K562 (cell line): ENCODE measurements around the gene VAMP4. TPM values are rescaled to one million over a fixed set of nuclear protein-coding genes. Genes with fewer than 3 reads are reported as not detected.

Experiments used
- ATAC-seq: fragments of 200-7000 bp; cut with Tn5 transposase; 3 replicates; pipeline ENCODE4 v1.9.1; 2020; ENCODE audit warnings: moderate library complexity
- BruUV-seq: library from RNA; stranded (reverse); fragments of 400-500 nt; replicated peaks from 2 replicates; lab custom pipeline; 2021; lab: Mats Ljungman, UMichigan
- CTCF ChIA-PET: fragments of 300-600 bp; formaldehyde crosslinking; extraction: SDS; loops from one replicate; lab custom pipeline; 2021; ENCODE audit warnings: low intra/inter-chr PET ratio; lab: Yijun Ruan, JAX
- POLR2A ChIA-PET: fragments of 300-600, 350-650 bp; sonication (Branson Sonifier 250); formaldehyde crosslinking; extraction: SDS; loops from one replicate; lab custom pipeline; 2021; ENCODE audit warnings: antibody characterized with exemption, inconsistent platforms; lab: Yijun Ruan, JAX
- DNase-seq, 4 experiments: peaks; one replicate each; pipeline versions ENCODE4 v3.0.0 to v3.0.0-alpha.2; 2011 to 2018; ENCODE audit warnings: low spot score in 3 of 4, mixed read lengths in 3 of 4; ENCODE audit errors: extremely low read depth in 1 of 4
- FAIRE-seq: peaks from 2 replicates; lab custom pipeline; 2011; peaks lifted over from hg19 to GRCh38; lab: Jason Lieb, UNC
- H2AFZ ChIP-seq: 2 replicates; pipeline ENCODE4 v1.6.0; 2011; ENCODE audit warnings: low read depth, low read length, control low read depth, inconsistent platforms
- H3K27ac ChIP-seq: fragments of 200-600 bp; 3 replicates; pipeline ENCODE4 v1.8.0; 2011; ENCODE audit warnings: low read depth, mild to moderate bottlenecking, control low read depth, inconsistent platforms, low read length, moderate library complexity, mixed read lengths; ENCODE audit errors: extremely low read depth
- H3K27me3 ChIP-seq, 2 experiments: fragments of 300-600 bp in 1 of 2; 2 replicates in 1 of 2; 3 replicates in 1 of 2; pipeline versions ENCODE4 v1.6.0 to v1.8.0; 2011; ENCODE audit warnings: inconsistent platforms in 2 of 2, low read length in 2 of 2, mild to moderate bottlenecking in 1 of 2, mixed read lengths in 1 of 2, moderate library complexity in 1 of 2; ENCODE audit not compliant: control insufficient read depth in 2 of 2, insufficient read depth in 2 of 2
- H3K36me3 ChIP-seq: fragments of 300-600 bp; 3 replicates; pipeline ENCODE4 v1.8.0; 2011; ENCODE audit warnings: mild to moderate bottlenecking, low read length, inconsistent platforms; ENCODE audit not compliant: control insufficient read depth, insufficient read depth
- H3K4me1 ChIP-seq, 2 experiments: fragments of 200-600 bp in 1 of 2; replicated peaks in 1 of 2; 2 replicates in 1 of 2; 3 replicates in 1 of 2; pipeline versions ENCODE4 v1.5.1 to v1.8.0; 2011; ENCODE audit warnings: inconsistent platforms in 2 of 2, low read length in 2 of 2, mild to moderate bottlenecking in 1 of 2, mixed read lengths in 1 of 2, moderate library complexity in 1 of 2; ENCODE audit not compliant: control insufficient read depth in 2 of 2, insufficient read depth in 2 of 2
- H3K4me2 ChIP-seq: 2 replicates; pipeline ENCODE4 v1.6.1; 2011; ENCODE audit warnings: low read length, control low read depth, inconsistent platforms, mixed read lengths; ENCODE audit not compliant: insufficient read depth
- H3K4me3 ChIP-seq: fragments of 200-600 bp; sonication (generic), shearing (Covaris generic); 2 replicates; pipeline ENCODE4 v1.5.1; 2016; ENCODE audit warnings: control low read depth, inconsistent platforms
- H3K79me2 ChIP-seq: fragments of 200-600 bp; 3 replicates; pipeline ENCODE4 v1.8.0; 2011; ENCODE audit warnings: low read length, inconsistent platforms; ENCODE audit not compliant: control insufficient read depth, insufficient read depth
- H3K9ac ChIP-seq, 2 experiments: 2 replicates each; pipeline versions ENCODE4 v1.6.0 to v1.6.1; 2011; ENCODE audit warnings: low read depth in 2 of 2, low read length in 2 of 2, control low read depth in 1 of 2, inconsistent platforms in 1 of 2, mild to moderate bottlenecking in 1 of 2, mixed read lengths in 1 of 2; ENCODE audit not compliant: insufficient read depth in 1 of 2
- H3K9me1 ChIP-seq: one replicate; pipeline ENCODE4 v1.6.0; 2011; ENCODE audit warnings: inconsistent platforms, mild to moderate bottlenecking, low read length, moderate library complexity; ENCODE audit not compliant: control insufficient read depth, insufficient read depth
- H3K9me3 ChIP-seq: replicated peaks from 2 replicates; pipeline ENCODE4 v1.5.1; 2011; ENCODE audit warnings: low read depth, low read length, inconsistent platforms; ENCODE audit not compliant: control insufficient read depth, insufficient read depth
- H4K20me1 ChIP-seq: replicated peaks from 2 replicates; pipeline ENCODE4 v1.6.1; 2011; ENCODE audit warnings: low read length, inconsistent platforms, mixed read lengths; ENCODE audit not compliant: control insufficient read depth, insufficient read depth
- CCNT2 ChIP-seq: IDR thresholded peaks from 2 replicates; pipeline ENCODE4 v1.6.1; 2011; ENCODE audit warnings: borderline replicate concordance, low read depth, mild to moderate bottlenecking, moderate library complexity, mixed read lengths, low read length; ENCODE audit not compliant: insufficient read length; ENCODE audit errors: extremely low read depth
- CREBBP ChIP-seq: IDR thresholded peaks from one replicate; pipeline ENCODE4 v1.6.1; 2012; ENCODE audit warnings: low read depth, mild to moderate bottlenecking, control low read depth, inconsistent platforms, low read length
- LEF1 ChIP-seq: fragments of 450-650 bp; IDR thresholded peaks from 2 replicates; pipeline ENCODE4 v1.6.1; 2016; ENCODE audit warnings: mild to moderate bottlenecking
- SMARCE1 ChIP-seq: fragments of 450-650 bp; IDR thresholded peaks from 2 replicates; pipeline ENCODE4 v1.7.1; 2016; ENCODE audit warnings: mild to moderate bottlenecking
- TEAD4 ChIP-seq, 2 experiments: sonication (generic) in 1 of 2; formaldehyde crosslinking in 1 of 2; IDR thresholded peaks; 2 replicates each; pipeline versions ENCODE4 v1.6.1 to v1.8.0; 2012 to 2022; ENCODE audit warnings: borderline replicate concordance in 1 of 2, inconsistent platforms in 1 of 2, low read length in 1 of 2, mild to moderate bottlenecking in 1 of 2, missing genetic modification reagents in 1 of 2
- ZNF561 ChIP-seq: fragments of 450-650 bp; formaldehyde crosslinking; conservative IDR thresholded peaks from 2 replicates; pipeline ENCODE4 v1.4.0; 2020; ENCODE audit warnings: mild to moderate bottlenecking, moderate library complexity
- ZNF57 ChIP-seq: fragments of 450-650 bp; formaldehyde crosslinking; IDR thresholded peaks from 2 replicates; pipeline ENCODE4 v1.4.0; 2020; ENCODE audit warnings: mild to moderate bottlenecking, moderate library complexity
- WGBS: fragments of 100-300 bp; shearing (Covaris generic); methylation state at CpG from one replicate; pipeline ENCODE4 v1.1.6; 2016; ENCODE audit warnings: low coverage, mixed read lengths; ENCODE audit not compliant: insufficient coverage; ENCODE audit errors: missing lambda C conversion rate; 5-methylcytosine and 5-hydroxymethylcytosine counted together
- in situ Hi-C: fragments of 300-500 bp; cut with MboI; formaldehyde crosslinking; loops from 4 replicates; pipeline ENCODE4 v1.15.0; 2018; ENCODE audit warnings: inconsistent platforms, mixed read lengths
- intact Hi-C: fragments of 100-400 bp; cut with micrococcal nuclease; formaldehyde crosslinking; loops from 2 replicates; pipeline ENCODE4 v1.14.2; 2022
- polyA plus RNA-seq, 8 experiments: library from polyadenylated mRNA; depleted of rRNA in 4 of 8; stranded (reverse) in 5 of 8; unstranded in 3 of 8; fragments of >200 nt; fragmentation: Nextera tagmentation in 2 of 8; fragmentation: Illumina TruSeq in 1 of 8; extraction: Ambion mirVana in 2 of 8; extraction: Trizol in 1 of 8; gene quantifications; 2 replicates each; pipeline versions ENCODE4 v1.2.1 to v1.2.3, GENCODE V29; 2011 to 2014; ENCODE audit warnings: inconsistent platforms in 1 of 8, missing spikeins in 1 of 8
- total RNA-seq, 7 experiments: library from RNA; depleted of rRNA in 6 of 7; stranded (reverse); fragments of >200 nt in 6 of 7; fragmentation: Illumina TruSeq in 2 of 7; extraction: Trizol in 2 of 7; gene quantifications; 2 replicates each; pipeline versions ENCODE4 v1.2.1 to v1.2.3, GENCODE V29; 2011 to 2021; ENCODE audit warnings: low replicate concordance in 1 of 7
- TF ChIP-seq, protein P1 (sequence below): fragments of 450-650 bp; IDR thresholded peaks from 2 replicates; pipeline ENCODE4 v1.6.1; 2016; ENCODE audit warnings: missing biosample characterization, missing genetic modification characterization
- TF ChIP-seq, protein P2 (sequence below): sonication (generic); formaldehyde crosslinking; IDR thresholded peaks from 2 replicates; pipeline ENCODE4 v1.8.1; 2023; ENCODE audit warnings: mild to moderate bottlenecking, missing genetic modification reagents
- TF ChIP-seq, protein P3 (sequence below): fragments of 250-450 bp; sonication (Bioruptor Pico); IDR thresholded peaks from 2 replicates; pipeline ENCODE4 v1.9.0; 2021; ENCODE audit warnings: mild to moderate bottlenecking

The VAMP4 gene
- total and polyA plus RNA-seq, 9 of the 15 experiments (the other 6 are each of a cell fraction or from before 2014, with no cell fraction given) = 3.3 to 21.4 (median 11.9) TPM

DNA sequence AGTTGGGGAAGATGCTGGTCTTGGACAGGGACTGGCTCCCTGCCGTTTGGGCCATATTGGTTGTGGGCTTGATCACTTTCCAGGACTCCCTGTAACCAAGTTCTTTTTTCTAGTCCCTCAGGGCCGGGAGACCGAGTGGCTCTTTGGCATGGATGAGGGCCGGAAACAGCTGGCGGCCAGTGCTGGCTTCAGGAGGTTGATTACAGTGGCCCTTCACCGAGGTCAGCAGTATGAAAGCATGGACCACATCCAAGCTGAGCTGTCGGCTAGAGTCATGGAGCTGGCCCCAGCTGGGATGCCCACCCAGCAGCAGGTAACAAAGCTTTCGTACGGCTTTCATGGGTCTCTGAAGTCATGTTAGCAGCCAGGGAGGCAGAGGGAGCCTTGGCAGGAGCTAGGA lies 43.9 kb upstream of the VAMP4 start:
- Histone ChIP-seq H3K79me2 (peaks cover 50% of the 10 kb centered on the region), H3K36me3 (peaks cover 82% of the 10 kb centered on the region), H3K4me2 (no peak overlapping the region; the same call in 1 of the 2 replicates), H3K4me3 (no peak overlapping the region), H3K9me1 (peaks cover 3% of the 10 kb centered on the region), H3K9ac (peak overlapping the region in 1 of 2 experiments; percentile 61; a peak in 3 of 4 replicates), H2AFZ (no peak overlapping the region), H4K20me1 (no peaks in the 10 kb centered on the region), H3K9me3 (no peaks in the 10 kb centered on the region), H3K4me1 (peaks cover 13 to 14% of the 10 kb centered on the region in 2 experiments; a peak in 4 of 5 replicates), H3K27me3 (no peaks in the 10 kb centered on the region), H3K27ac (no peak overlapping the region)
- ChIA-PET POLR2A (interaction anchor here (0.5 to 1.3 kb wide), 6 partner anchors 10 to 347 kb away, joined by 3 to 5 read pairs (median 4); partner anchors contain the start of gene PRRC2C), CTCF (no interaction called here)
- in situ Hi-C loops = no loop called here
- BruUV-seq = no TSS peak
- DNase-seq (no peak), FAIRE-seq (no peak), ATAC-seq (no peak)
- TF ChIP-seq LEF1 = no peak
- TF ChIP-seq, protein P1, sequence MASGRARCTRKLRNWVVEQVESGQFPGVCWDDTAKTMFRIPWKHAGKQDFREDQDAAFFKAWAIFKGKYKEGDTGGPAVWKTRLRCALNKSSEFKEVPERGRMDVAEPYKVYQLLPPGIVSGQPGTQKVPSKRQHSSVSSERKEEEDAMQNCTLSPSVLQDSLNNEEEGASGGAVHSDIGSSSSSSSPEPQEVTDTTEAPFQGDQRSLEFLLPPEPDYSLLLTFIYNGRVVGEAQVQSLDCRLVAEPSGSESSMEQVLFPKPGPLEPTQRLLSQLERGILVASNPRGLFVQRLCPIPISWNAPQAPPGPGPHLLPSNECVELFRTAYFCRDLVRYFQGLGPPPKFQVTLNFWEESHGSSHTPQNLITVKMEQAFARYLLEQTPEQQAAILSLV (tag) = no peak
- TF ChIP-seq ZNF561 (CRISPR knock-in tag) = no peak
- TF ChIP-seq, protein P2, sequence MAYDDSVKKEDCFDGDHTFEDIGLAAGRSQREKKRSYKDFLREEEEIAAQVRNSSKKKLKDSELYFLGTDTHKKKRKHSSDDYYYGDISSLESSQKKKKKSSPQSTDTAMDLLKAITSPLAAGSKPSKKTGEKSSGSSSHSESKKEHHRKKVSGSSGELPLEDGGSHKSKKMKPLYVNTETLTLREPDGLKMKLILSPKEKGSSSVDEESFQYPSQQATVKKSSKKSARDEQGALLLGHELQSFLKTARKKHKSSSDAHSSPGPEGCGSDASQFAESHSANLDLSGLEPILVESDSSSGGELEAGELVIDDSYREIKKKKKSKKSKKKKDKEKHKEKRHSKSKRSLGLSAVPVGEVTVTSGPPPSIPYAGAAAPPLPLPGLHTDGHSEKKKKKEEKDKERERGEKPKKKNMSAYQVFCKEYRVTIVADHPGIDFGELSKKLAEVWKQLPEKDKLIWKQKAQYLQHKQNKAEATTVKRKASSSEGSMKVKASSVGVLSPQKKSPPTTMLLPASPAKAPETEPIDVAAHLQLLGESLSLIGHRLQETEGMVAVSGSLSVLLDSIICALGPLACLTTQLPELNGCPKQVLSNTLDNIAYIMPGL (CRISPR knock-in tag) = no peak
- no peak for TF ChIP-seq ZNF57 (CRISPR knock-in tag)
- TF ChIP-seq TEAD4 (IDR thresholded peaks at IDR 0.05; ENCODE audit: low read length) = no peak
- no peak for TF ChIP-seq TEAD4 (CRISPR knock-in tag; IDR thresholded peaks at IDR 0.05; ENCODE audit: borderline replicate concordance)
- no peak for TF ChIP-seq CREBBP
- TF ChIP-seq SMARCE1 = no peak
- no peak for TF ChIP-seq CCNT2
- TF ChIP-seq, protein P3, sequence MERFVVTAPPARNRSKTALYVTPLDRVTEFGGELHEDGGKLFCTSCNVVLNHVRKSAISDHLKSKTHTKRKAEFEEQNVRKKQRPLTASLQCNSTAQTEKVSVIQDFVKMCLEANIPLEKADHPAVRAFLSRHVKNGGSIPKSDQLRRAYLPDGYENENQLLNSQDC (CRISPR knock-in tag) = no peak
- 87% methylated on average over 9 of the region's 9 CpGs for WGBS
- intact Hi-C loops = no loop called here
